MCF 10A (cell line): ENCODE measurements around the gene IGSF6. TPM values are rescaled to one million over a fixed set of nuclear protein-coding genes. Genes with fewer than 3 reads are reported as not detected.

Source experiments
- BruUV-seq: library from RNA; stranded (reverse); fragments of 400-500 nt; replicated peaks from 2 replicates; lab custom pipeline; 2021; lab: Mats Ljungman, UMichigan
- CTCF ChIA-PET: fragments of 300-600 bp; sonication (Branson Sonifier 250); formaldehyde crosslinking; extraction: SDS; loops from one replicate; lab custom pipeline; 2021; ENCODE audit warnings: antibody characterized with exemption, inconsistent platforms; lab: Yijun Ruan, JAX
- POLR2A ChIA-PET: fragments of 300-600, 350-650 bp; sonication (Branson Sonifier 250); formaldehyde crosslinking; extraction: SDS; loops from one replicate; lab custom pipeline; 2020; ENCODE audit warnings: antibody characterized with exemption, inconsistent platforms; lab: Yijun Ruan, JAX
- DNase-seq: peaks from one replicate; pipeline ENCODE4 v3.0.0-alpha.2; 2018; ENCODE audit not compliant: unreplicated experiment
- H3K27ac Mint-ChIP-seq: one replicate; pipeline ENCODE4 v1.8.0; 2022; ENCODE audit warnings: mild to moderate bottlenecking, low read depth, mixed read lengths; ENCODE audit not compliant: unreplicated experiment
- H3K27me3 Mint-ChIP-seq: one replicate; pipeline ENCODE4 v1.8.0; 2022; ENCODE audit warnings: mixed read lengths; ENCODE audit not compliant: insufficient read depth, unreplicated experiment
- H3K36me3 Mint-ChIP-seq: one replicate; pipeline ENCODE4 v1.8.0; 2022; ENCODE audit warnings: mild to moderate bottlenecking, moderate library complexity, mixed read lengths; ENCODE audit not compliant: insufficient read depth, unreplicated experiment
- H3K4me1 Mint-ChIP-seq: one replicate; pipeline ENCODE4 v1.8.0; 2022; ENCODE audit warnings: mixed read lengths; ENCODE audit not compliant: insufficient read depth, unreplicated experiment
- H3K4me3 Mint-ChIP-seq: one replicate; pipeline ENCODE4 v1.8.0; 2022; ENCODE audit warnings: mild to moderate bottlenecking, moderate library complexity, mixed read lengths; ENCODE audit not compliant: unreplicated experiment
- H3K9me3 Mint-ChIP-seq: one replicate; pipeline ENCODE4 v1.8.0; 2022; ENCODE audit warnings: mixed read lengths; ENCODE audit not compliant: unreplicated experiment
- CTCF ChIP-seq: fragments of 200-600 bp; IDR thresholded peaks from one replicate; pipeline ENCODE4 v1.8.0; 2022; ENCODE audit warnings: antibody characterized with exemption, mild to moderate bottlenecking; ENCODE audit not compliant: unreplicated experiment
- intact Hi-C: fragments of 100-400 bp; cut with micrococcal nuclease; formaldehyde crosslinking; loops from 2 replicates; pipeline ENCODE4 v1.14.1; 2022
- total RNA-seq: library from RNA; stranded (reverse); gene quantifications from 2 replicates; pipeline ENCODE4 v1.2.3, GENCODE V29; 2022

The IGSF6 gene
- total RNA-seq, 1 experiment from 2014 or later: not detected

- no TSS peak for BruUV-seq
- Mint-ChIP-seq H3K9me3 (no peaks in the 10 kb centered on the region), H3K27me3 (no peaks in the 10 kb centered on the region), H3K4me1 (peaks cover under 1% of the 10 kb centered on the region), H3K4me3 (no peak overlapping the region), H3K36me3 (peaks cover 29% of the 10 kb centered on the region), H3K27ac (peak overlapping the region; percentile 16)
- POLR2A ChIA-PET: interaction anchor here (0.7 kb wide), 1 partner anchor 27 kb away, joined by 3 read pairs; no protein-coding TSS in a partner anchor
- intact Hi-C loops: no loop called here
- DNase-seq: no peak
- TF ChIP-seq CTCF: no peak
- CTCF ChIA-PET: interaction anchor here (0.6 kb wide), 1 partner anchor 1580 kb away, joined by 3 read pairs; no protein-coding TSS in a partner anchor
Measured at GRCh38 chr16:21617607-21618006, 34.8 kb downstream of the IGSF6 start.

DNA sequence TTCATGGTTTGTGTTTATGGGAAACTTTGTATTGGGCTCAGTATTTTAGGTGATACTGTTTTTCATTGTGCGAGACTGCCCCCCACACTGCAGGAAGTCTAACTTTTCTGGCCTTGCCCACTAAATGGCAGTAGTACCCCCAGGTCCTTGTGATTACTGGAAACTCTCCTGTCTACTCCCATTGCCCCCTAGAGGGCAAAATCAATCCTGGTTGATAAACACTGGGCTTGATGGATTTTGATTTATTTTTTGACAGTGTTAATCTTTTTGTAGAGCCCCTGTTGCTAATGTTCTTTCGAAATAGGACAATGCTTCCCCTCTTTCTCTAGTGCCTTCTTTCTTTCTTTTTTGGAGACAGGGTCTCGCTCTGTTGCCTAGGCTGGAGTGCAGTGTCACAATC, 37.5 kb downstream of the IGSF6 start:
- POLR2A ChIA-PET: no interaction called here
- CTCF ChIA-PET: no interaction called here
- H3K4me1 Mint-ChIP-seq: peaks cover 21% of the 10 kb centered on the region
- TF ChIP-seq CTCF: no peak
- no peak overlapping the region for H3K4me3 Mint-ChIP-seq
- peaks cover 25% of the 10 kb centered on the region for H3K36me3 Mint-ChIP-seq
- no peak for DNase-seq
- H3K9me3 Mint-ChIP-seq: no peaks in the 10 kb centered on the region
- no TSS peak for BruUV-seq
- no peaks in the 10 kb centered on the region for H3K27me3 Mint-ChIP-seq
- intact Hi-C loops: no loop called here
- H3K27ac Mint-ChIP-seq: peak overlapping the region; percentile 75

GRCh38 chr16:21613781-21614180, 38.6 kb downstream of the IGSF6 start:
- peaks cover 21% of the 10 kb centered on the region for H3K4me1 Mint-ChIP-seq

DNA sequence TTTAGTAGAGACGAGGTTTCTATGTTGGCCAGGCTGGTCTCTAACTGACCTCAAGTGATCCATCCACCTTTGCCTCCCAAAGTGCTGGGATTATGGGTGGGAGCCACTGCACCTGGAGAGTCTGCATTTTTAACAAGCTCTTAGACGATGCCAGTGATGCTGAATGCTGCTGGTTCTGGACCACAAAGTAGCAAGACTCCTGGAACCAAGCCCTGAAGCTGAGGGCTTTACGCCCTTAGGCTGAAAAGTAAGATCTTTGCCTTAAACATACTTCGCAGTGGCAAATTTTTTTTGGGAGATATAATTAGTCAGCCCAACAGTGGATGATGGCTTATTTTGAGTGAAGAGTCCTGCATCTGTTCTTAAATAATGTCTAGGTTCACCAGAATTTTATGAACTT, 39.0 kb downstream of the IGSF6 start:
- Mint-ChIP-seq H3K4me3 (no peak overlapping the region), H3K27me3 (no peaks in the 10 kb centered on the region), H3K4me1 (peaks cover 21% of the 10 kb centered on the region), H3K36me3 (peaks cover 10% of the 10 kb centered on the region), H3K9me3 (no peaks in the 10 kb centered on the region), H3K27ac (no peak overlapping the region)
- CTCF ChIA-PET: interaction anchor here (0.6 kb wide), 1 partner anchor 29 kb away, joined by 3 read pairs; no protein-coding TSS in a partner anchor
- intact Hi-C loops: no loop called here
- no TSS peak for BruUV-seq
- no peak for DNase-seq
- POLR2A ChIA-PET: interaction anchor here (0.9 to 5.9 kb wide), 5 partner anchors 11 to 16 kb away, joined by 3 to 94 read pairs (median 6); no protein-coding TSS in a partner anchor
- TF ChIP-seq CTCF: no peak

More at GRCh38 chr16:21613781-21614180, 38.6 kb downstream of the IGSF6 start:
- no TSS peak for BruUV-seq
- ChIA-PET CTCF (no interaction called here), POLR2A (interaction anchor here (0.9 to 5.9 kb wide), 3 partner anchors 11 to 16 kb away, joined by 3 to 94 read pairs (median 4); no protein-coding TSS in a partner anchor)
- no peaks in the 10 kb centered on the region for H3K27me3 Mint-ChIP-seq
- no peaks in the 10 kb centered on the region for H3K9me3 Mint-ChIP-seq
- H3K27ac Mint-ChIP-seq: no peak overlapping the region
- no peak overlapping the region for H3K4me3 Mint-ChIP-seq
- H3K36me3 Mint-ChIP-seq: peaks cover 14% of the 10 kb centered on the region
- TF ChIP-seq CTCF: no peak
- DNase-seq: no peak
- intact Hi-C loops: no loop called here
